Lower leg skin (tissue), 3 donors: ENCODE measurements around the gene PLCH1.

Source experiments
- CTCF ChIP-seq, 3 donors: fragments of 450-650 bp; IDR thresholded peaks; one replicate each; pipeline ENCODE4 v1.5.1; 2016; ENCODE audit warnings: antibody characterized with exemption in 3 of 3, mild to moderate bottlenecking in 3 of 3, moderate library complexity in 2 of 3
- POLR2A ChIP-seq, 2 donors: fragments of 450-650 bp; IDR thresholded peaks; one replicate each; pipeline ENCODE4 v1.6.1; 2016 to 2017; ENCODE audit warnings: antibody characterized with exemption in 2 of 2, mild to moderate bottlenecking in 1 of 2, moderate library complexity in 1 of 2

GRCh38 chr3:155604967-155605366, 139.9 kb downstream of the PLCH1 start:
- TF ChIP-seq CTCF (IDR thresholded peaks at IDR 0.05): no peak
- no peak for TF ChIP-seq POLR2A (IDR thresholded peaks at IDR 0.05)
